Rectal smooth muscle tissue (tissue), 1 donor: ENCODE results near the gene COL9A3.

Experiments
- H3K27ac ChIP-seq: one replicate; pipeline ENCODE4 v1.7.0; 2013; ENCODE audit warnings: low read depth, low read length, inconsistent platforms
- H3K27me3 ChIP-seq: one replicate; pipeline ENCODE4 v1.7.0; 2013; ENCODE audit warnings: low read length; ENCODE audit not compliant: control insufficient read depth, insufficient read depth
- H3K36me3 ChIP-seq: one replicate; pipeline ENCODE4 v1.7.0; 2013; ENCODE audit warnings: low read length; ENCODE audit not compliant: control insufficient read depth, insufficient read depth
- H3K4me1 ChIP-seq: one replicate; pipeline ENCODE4 v1.7.0; 2013; ENCODE audit warnings: low read length; ENCODE audit not compliant: control insufficient read depth, insufficient read depth
- H3K4me3 ChIP-seq: one replicate; pipeline ENCODE4 v1.7.0; 2013; ENCODE audit warnings: low read length
- H3K9ac ChIP-seq: one replicate; pipeline ENCODE4 v1.7.0; 2013; ENCODE audit warnings: low read length

COL9A3 gene

DNA sequence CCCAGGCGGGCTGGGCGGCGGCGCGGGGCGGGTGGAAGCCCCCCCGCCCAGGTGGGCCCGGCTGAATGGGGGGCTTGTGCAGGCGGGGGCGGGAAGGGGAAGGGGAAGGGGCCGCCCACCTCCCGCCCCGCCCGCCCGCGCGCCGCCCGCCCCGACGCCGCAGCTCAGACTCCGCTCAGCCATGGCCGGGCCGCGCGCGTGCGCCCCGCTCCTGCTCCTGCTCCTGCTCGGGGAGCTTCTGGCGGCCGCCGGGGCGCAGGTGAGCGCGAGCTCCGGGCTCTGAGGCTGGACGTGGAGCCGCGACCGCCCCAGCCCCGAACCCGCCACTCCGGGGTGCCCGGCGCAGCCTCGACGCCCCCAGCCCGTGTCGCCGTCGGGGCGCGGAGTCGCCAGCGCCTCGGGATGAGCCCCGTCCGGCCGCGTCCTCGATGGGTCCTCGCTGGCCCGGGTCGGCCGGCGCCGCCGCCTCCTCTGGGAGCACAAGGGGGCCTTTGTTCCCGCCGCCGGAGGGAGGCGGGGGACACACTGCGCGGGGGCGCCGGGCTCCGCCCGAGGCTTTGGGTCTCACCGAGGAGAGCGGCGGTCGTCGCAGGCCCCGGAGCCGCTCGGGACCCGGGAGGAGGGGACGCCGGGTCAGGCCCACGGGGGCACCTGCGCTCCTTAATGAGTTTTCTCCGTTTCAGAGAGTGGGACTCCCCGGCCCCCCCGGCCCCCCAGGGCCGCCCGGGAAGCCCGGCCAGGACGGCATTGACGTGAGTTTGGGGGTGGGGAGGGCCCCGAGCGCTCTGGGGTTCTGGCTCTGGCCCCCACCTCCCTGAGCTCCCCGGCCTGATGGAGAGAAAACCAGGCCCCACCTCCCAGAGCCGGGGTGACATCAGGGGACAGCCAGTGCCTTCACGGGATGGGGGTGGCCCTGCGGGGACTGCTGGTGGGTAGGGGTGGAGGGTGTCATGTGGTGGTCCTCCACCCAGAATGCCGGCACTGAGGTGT lies at the start of gene COL9A3:
TSS of gene COL9A3 (plus strand) at position 167 of the 990 bp plus-strand sequence. CDS start at position 182, 15 bp downstream.
- Histone ChIP-seq H3K4me3 (no peak within 1 kb of the TSS), H3K36me3 (no peaks in the 10 kb centered on the region), H3K9ac (no peak within 1 kb of the TSS), H3K4me1 (no peaks in the 10 kb centered on the region), H3K27ac (no peak within 1 kb of the TSS), H3K27me3 (peaks cover 27% of the 10 kb centered on the region)

DNA sequence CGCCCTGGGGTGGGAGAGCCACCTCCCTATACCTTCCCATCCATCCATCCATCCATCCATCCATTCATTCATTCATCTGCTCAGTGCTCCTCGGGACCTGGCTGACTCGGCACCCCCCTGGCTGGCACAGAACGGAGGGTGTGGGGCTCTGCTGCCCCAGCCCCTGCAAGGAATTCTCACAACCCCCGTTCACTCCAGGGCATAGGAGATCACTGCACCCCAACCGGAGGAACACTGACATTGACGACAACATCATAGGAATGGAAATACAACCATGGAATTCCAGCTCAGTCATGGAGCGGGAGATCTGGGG lies 48.7 kb upstream of the COL9A3 start:
- H3K4me3 ChIP-seq = no peak overlapping the region
- H3K27me3 ChIP-seq = no peaks in the 10 kb centered on the region
- peaks cover 9% of the 10 kb centered on the region for H3K4me1 ChIP-seq
- no peaks in the 10 kb centered on the region for H3K36me3 ChIP-seq
- H3K27ac ChIP-seq = no peak overlapping the region
- H3K9ac ChIP-seq = no peak overlapping the region

DNA sequence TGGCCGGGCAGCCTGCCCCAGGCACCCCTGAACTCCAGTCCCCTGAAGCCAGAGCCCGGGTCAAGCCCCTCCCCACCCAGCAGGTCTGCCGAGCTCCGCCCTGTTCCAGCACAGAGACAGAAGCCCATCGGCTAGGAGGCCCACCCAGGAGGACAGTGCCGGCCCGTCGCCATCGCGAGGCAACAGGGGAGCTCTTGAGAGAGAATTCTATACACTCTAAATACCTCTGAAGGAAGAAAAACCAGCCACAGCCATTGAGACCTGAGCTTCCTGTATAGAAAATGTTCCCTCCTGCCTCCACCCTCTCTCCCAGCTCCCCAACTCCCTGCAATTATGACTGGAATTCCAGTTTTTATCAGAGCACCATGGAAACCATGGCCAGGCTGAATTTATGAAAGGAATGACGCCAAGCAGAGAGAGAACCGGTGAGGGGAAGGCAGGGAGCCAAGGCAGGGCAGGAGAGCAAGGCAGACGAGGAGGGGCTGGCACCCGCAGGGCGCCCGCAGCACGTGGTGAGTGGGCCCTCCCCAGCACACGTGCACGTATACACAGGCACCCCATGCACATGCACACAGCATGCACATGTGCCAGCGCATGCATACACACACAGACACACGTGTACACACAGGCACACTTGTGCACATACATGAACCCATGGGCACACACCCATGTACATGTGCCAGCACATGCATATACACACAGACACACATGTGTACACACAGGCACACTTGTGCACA lies 48.1 kb upstream of the COL9A3 start:
- no peaks in the 10 kb centered on the region for H3K27me3 ChIP-seq
- no peak overlapping the region for H3K4me3 ChIP-seq
- H3K36me3 ChIP-seq = no peaks in the 10 kb centered on the region
- peaks cover 9% of the 10 kb centered on the region for H3K4me1 ChIP-seq
- H3K9ac ChIP-seq = no peak overlapping the region
- H3K27ac ChIP-seq = no peak overlapping the region

DNA sequence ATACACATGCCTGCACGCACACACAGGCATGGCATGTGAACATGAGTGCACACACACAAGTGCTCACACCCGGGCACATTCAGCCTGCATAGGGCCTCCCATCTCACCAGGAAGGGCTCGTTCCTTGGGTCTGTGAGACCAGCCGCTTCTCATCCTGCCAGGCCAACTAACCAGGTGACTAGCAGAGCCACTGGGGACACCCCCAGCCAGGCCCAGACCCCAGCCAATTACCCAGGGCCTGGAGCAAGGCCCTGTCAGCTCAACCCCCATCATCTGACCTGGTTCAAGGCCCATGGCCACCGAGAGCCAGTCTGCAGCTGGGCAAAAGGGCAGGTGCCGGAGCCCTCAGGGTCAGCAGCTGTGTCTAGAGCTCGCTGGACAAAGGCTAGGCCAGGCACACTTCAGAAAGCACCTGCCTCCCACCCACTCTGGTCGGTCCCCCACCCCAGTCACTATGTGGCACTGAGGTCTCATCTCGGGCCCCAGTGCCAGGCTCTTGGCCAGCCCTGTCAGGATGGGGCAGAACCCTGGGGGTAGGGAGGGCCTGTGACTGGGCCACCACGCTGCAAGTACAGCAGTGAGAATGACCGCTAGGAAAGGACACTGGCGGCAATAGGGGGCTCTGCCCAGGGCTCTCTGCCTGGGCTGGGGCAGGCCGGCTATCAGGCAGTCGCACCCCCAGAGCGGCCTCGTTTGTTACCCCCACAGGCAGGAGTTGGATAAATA lies 47.3 kb upstream of the COL9A3 start:
- Histone ChIP-seq H3K36me3 (no peaks in the 10 kb centered on the region), H3K4me1 (peaks cover 9% of the 10 kb centered on the region), H3K4me3 (no peak overlapping the region), H3K9ac (no peak overlapping the region), H3K27ac (no peak overlapping the region), H3K27me3 (no peaks in the 10 kb centered on the region)

DNA sequence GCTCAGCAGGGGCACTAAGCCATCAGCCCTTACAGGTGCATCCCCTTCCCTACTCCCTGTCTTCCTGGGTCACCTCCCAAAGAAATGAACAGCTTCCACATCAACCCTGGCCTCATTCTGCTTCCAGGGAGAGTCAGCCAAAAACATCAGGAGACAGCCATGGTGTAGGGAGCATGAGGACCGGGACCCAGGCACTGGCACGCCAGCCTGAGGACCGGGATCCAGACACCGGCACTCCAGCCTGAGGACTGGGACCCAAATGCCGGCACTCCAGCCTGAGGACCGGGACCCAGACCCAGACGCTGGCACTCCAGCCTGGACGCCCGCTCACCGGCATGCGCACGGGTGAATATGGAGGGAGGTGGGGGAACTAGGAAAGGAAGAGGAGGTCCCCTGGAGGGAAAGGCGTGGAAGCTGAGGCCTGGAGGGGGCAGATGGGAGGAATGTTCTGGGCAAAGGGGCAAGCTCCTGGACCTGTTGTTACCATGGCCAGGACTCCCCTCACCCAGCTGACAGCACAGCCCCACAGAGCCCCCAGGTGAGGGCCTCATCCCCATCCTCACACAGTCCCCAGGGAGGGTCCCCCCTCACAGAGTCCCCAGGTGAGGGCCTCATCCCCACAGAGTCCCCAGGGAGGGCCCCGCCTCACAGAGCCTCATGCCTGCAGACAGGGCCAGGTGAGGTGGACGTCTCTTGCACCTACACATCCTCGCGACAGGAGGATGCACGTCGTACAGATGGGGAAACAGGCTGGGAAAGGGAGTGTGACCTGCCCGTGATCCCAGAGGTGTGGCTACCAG lies 46.5 kb upstream of the COL9A3 start:
- H3K4me3 ChIP-seq = no peak overlapping the region
- H3K4me1 ChIP-seq = peaks cover 9% of the 10 kb centered on the region
- no peaks in the 10 kb centered on the region for H3K36me3 ChIP-seq
- H3K27me3 ChIP-seq = no peaks in the 10 kb centered on the region
- H3K9ac ChIP-seq = no peak overlapping the region
- no peak overlapping the region for H3K27ac ChIP-seq

DNA sequence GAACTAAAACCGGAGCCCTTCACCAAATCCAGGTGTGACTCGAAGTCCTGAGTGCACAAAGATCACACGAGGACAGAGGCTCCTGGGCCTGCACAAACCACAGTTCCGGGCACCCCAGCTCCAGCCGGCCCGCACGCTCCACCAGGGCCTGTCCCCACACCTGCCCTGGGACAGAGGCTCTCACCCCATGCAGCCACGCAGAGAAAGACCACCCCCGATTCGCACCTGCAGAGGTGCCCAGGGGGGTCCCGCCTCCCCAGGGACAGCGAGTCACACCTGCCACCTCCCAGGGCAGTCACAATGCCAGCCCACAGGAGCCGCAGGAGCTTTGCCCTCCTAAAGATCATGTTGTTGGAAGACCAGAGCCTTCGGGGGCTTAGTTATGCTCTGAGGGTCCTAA lies 45.9 kb upstream of the COL9A3 start:
- Histone ChIP-seq H3K4me3 (no peak overlapping the region), H3K36me3 (no peaks in the 10 kb centered on the region), H3K9ac (no peak overlapping the region), H3K4me1 (peaks cover 9% of the 10 kb centered on the region), H3K27me3 (no peaks in the 10 kb centered on the region), H3K27ac (no peak overlapping the region)

DNA sequence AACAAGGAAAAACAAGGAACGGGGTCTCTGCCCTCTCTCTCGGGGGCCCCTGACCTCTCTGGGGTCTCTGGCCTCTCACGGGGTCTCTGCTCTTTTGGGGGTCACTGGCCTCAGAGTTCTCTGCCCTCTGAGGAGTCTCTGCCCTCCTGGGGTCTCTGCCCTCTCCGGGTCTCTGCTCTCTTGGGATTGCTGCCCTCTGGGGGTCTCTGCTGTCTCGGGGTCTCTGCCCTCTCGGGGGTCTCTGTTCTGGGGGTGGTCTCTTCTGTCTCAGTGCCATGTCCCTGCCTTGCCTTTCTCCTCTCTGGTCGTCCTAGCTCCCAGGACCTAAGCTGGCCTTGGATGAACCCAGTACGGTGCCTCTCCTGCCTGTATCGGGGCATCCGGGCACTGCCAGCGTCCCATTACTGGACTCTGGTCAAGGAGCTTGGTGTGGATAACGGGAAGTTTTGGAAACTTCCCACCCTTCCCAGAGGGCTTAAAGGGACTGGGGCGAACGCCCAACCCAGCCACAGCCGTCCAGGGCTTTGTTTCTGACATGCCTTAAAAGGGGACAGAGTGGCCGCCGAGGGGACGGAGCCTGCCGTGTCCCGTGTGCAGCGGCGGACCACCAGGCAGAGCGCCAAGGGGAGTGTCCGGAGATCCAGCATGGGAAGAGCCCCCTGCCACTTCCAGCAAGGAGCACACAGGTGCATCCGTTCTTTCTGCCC lies 45.3 kb upstream of the COL9A3 start:
- Histone ChIP-seq H3K27ac (no peak overlapping the region), H3K36me3 (no peaks in the 10 kb centered on the region), H3K4me3 (no peak overlapping the region), H3K4me1 (peaks cover 9% of the 10 kb centered on the region), H3K9ac (no peak overlapping the region), H3K27me3 (no peaks in the 10 kb centered on the region)

DNA sequence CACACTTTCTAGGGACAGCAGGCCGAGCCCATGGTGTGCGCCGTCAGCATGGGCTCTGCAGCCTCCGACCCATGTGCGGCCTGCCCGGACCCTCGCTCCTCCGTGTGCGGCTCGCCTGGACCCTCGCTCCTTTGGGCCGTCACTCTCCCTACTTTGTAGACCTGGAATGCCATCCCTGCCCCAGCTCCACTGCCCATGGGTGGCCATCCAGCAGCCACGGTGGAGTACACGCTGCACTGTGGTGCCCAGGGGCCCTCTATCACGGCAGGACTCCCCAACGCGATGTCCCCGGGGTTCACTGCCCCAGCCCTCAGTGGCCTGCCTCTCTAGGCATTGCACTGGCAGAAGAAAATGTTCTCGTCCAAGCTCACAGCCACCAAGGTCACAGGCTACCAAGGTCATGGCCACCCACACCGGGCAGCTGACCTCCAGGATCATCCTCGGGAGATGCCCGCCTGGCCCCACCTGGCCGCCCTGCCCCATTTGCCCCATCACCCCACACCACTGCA lies 44.7 kb upstream of the COL9A3 start:
- H3K4me3 ChIP-seq = no peak overlapping the region
- no peaks in the 10 kb centered on the region for H3K27me3 ChIP-seq
- no peak overlapping the region for H3K9ac ChIP-seq
- peaks cover 9% of the 10 kb centered on the region for H3K4me1 ChIP-seq
- no peak overlapping the region for H3K27ac ChIP-seq
- no peaks in the 10 kb centered on the region for H3K36me3 ChIP-seq

DNA sequence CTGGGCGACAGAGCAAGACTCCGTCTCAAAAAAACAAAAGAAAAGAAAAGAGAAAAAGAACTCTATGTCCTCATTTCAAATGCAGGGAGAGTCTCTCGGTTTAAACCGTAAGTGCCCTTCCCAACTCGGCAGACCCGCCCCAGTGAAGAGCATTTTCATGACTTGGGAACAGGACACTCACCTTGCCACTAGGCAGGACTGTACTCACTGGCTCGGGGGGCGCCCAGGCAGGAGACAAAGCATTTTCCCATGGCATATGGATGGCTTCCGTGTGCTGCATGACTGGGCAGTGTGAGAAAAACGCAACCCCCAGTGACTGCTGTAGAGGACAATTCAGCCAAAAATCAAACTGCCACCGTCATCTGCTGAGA lies 44.2 kb upstream of the COL9A3 start:
- Histone ChIP-seq H3K27ac (no peak overlapping the region), H3K9ac (no peak overlapping the region), H3K27me3 (no peaks in the 10 kb centered on the region), H3K4me1 (peaks cover 9% of the 10 kb centered on the region), H3K4me3 (no peak overlapping the region), H3K36me3 (no peaks in the 10 kb centered on the region)

DNA sequence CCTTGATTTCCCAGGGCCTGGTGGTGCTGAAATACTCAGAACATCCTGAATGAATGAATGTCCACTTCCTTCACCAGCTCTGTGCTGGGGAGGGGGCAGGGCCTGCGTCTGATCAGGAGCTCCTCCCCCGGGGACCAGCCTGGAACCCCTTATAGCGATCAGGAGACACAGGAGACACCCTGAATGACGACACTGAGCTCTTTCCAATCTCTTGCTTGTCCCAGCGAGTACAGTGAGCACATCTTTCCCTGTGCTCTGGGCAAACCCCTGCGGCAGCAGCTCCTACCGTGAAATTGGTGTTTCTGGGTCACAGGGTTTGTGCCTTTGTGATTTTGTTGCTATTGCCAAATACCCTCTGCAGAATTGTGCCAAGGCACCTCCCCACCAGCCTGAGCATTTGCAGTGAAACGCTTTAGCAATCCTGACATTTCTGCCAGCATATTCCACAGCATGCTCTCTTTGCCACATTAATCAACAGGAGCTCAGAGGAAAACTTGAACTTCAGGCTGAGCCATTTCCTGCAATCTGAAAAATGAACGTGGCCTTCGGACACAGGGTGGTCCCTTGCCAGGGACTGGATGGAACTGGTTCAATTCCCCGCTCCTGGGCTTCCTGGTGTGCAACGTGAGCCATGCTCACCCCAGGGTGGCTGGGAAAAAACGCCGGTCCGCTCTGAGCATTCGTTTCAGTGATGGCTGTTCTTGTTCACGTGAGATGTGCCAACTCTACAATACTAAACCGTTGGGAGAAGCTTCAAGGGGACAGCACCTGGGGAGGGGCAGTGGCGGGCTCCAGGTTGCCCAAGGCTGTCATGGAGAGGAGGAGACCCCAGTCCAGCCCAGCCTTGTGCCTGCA lies 43.6 kb upstream of the COL9A3 start:
- no peak overlapping the region for H3K9ac ChIP-seq
- no peak overlapping the region for H3K4me3 ChIP-seq
- H3K27ac ChIP-seq = no peak overlapping the region
- H3K27me3 ChIP-seq = no peaks in the 10 kb centered on the region
- H3K36me3 ChIP-seq = no peaks in the 10 kb centered on the region
- H3K4me1 ChIP-seq = peaks cover 9% of the 10 kb centered on the region
